Right kidney (tissue), 9 donors: ENCODE data around the gene EPSTI1.
"Not testable (repeated sequence)": the region's sequence is repeated elsewhere in the genome, so short reads cannot be mapped to it uniquely, and the experiment has no call there.

Experiments
- DNase-seq: peaks from one replicate; pipeline ENCODE4 v3.0.0-alpha.2; 2016
- long read RNA-seq, 8 donors: transcript quantifications; one replicate each; lab custom pipeline, GENCODE V29; 2026

The EPSTI1 gene
- long read RNA-seq, donor 1, partial matches to known transcripts, result 0 of 2 reads
- long read RNA-seq, donor 1, other reads (novel, unspliced or antisense), result 0 of 2 reads
- long read RNA-seq, donor 2, partial matches to known transcripts, result 0 of 3 reads
- long read RNA-seq, donor 2, other reads (novel, unspliced or antisense), result 0 of 3 reads
- long read RNA-seq, donor 3, partial matches to known transcripts, result 0 of 1 reads
- long read RNA-seq, donor 3, other reads (novel, unspliced or antisense), result 0 of 1 reads
- long read RNA-seq, donor 4, result 0 reads
- long read RNA-seq, donor 5, partial matches to known transcripts, result 0 of 1 reads
- long read RNA-seq, donor 5, other reads (novel, unspliced or antisense), result 0 of 1 reads
- long read RNA-seq, donor 6, partial matches to known transcripts, result 0 of 4 reads
- long read RNA-seq, donor 6, other reads (novel, unspliced or antisense), result 0 of 4 reads
- long read RNA-seq, donor 7, partial matches to known transcripts, result 0 of 4 reads
- long read RNA-seq, donor 7, other reads (novel, unspliced or antisense), result 0 of 4 reads
- long read RNA-seq, donor 8, result 0 reads

- peak; percentile 86 for DNase-seq
Observed at GRCh38 chr13:42991898-42992763, at the start of gene EPSTI1. EPSTI1 (minus strand) TSS chr13:42992241; CDS start chr13:42992165, 76 bp downstream.

- no peak for DNase-seq
Observed at GRCh38 chr13:43041369-43041921, 49.4 kb upstream of the EPSTI1 start.

GRCh38 chr13:43040581-43041368 lies 48.7 kb upstream of the EPSTI1 start:
- not testable (repeated sequence) for DNase-seq

- no peak for DNase-seq
Observed at GRCh38 chr13:43039966-43040365, 47.9 kb upstream of the EPSTI1 start.

GRCh38 chr13:43036351-43037250 lies 44.6 kb upstream of the EPSTI1 start:
- DNase-seq, result no peak

- no peak for DNase-seq
Observed at GRCh38 chr13:43033038-43033437, 41.0 kb upstream of the EPSTI1 start.

GRCh38 chr13:43031881-43032280 lies 39.8 kb upstream of the EPSTI1 start:
- DNase-seq, result no peak

GRCh38 chr13:43030548-43030947 lies 38.5 kb upstream of the EPSTI1 start:
- no peak for DNase-seq

GRCh38 chr13:43026262-43026661 lies 34.2 kb upstream of the EPSTI1 start:
- no peak for DNase-seq

GRCh38 chr13:43023289-43023963 lies 31.4 kb upstream of the EPSTI1 start, which contains the start of gene DNAJC15:
DNAJC15 (plus strand) TSS chr13:43023586; CDS start chr13:43023627, 41 bp downstream.
- DNase-seq, result peak; percentile 99

- DNase-seq, result no peak
Observed at GRCh38 chr13:43022934-43023288, 30.9 kb upstream of the EPSTI1 start.

- no peak for DNase-seq
Observed at GRCh38 chr13:43021926-43022670, 30.1 kb upstream of the EPSTI1 start.

GRCh38 chr13:43020794-43021193 lies 28.8 kb upstream of the EPSTI1 start:
- DNase-seq, result no peak

GRCh38 chr13:43019811-43020210 lies 27.8 kb upstream of the EPSTI1 start:
- DNase-seq, result no peak

GRCh38 chr13:43016226-43016625 lies 24.2 kb upstream of the EPSTI1 start:
- no peak for DNase-seq

- DNase-seq, result no peak
Observed at GRCh38 chr13:43014162-43014561, 22.1 kb upstream of the EPSTI1 start.

- DNase-seq, result no peak
Observed at GRCh38 chr13:43009506-43009905, 17.5 kb upstream of the EPSTI1 start.

GRCh38 chr13:43008596-43008995 lies 16.6 kb upstream of the EPSTI1 start:
- DNase-seq, result no peak

GRCh38 chr13:43006893-43007631 lies 15.0 kb upstream of the EPSTI1 start:
- DNase-seq, result no peak
